ENCODE measurements around the gene ACADL.
A peak's percentile ranks its signal among the peaks of the same experiment; 100 is the strongest.
"Not testable (repeated sequence)": the region's sequence is repeated elsewhere in the genome, so short reads cannot be mapped to it uniquely, and the experiment has no call there.

Gene ACADL

GRCh38 chr2:210199854-210200253 lies 25.4 kb downstream of the ACADL start:
- DNase-seq, result no peak

GRCh38 chr2:210199186-210199765 lies 26.0 kb downstream of the ACADL start:
- DNase-seq, result peak; percentile 70

- DNase-seq, result no peak
Observed at GRCh38 chr2:210198326-210198725, 26.9 kb downstream of the ACADL start.

GRCh38 chr2:210197720-210198119 lies 27.5 kb downstream of the ACADL start:
- DNase-seq, result no peak

GRCh38 chr2:210195101-210195852 lies 30.0 kb downstream of the ACADL start:
- peak; percentile 81 for DNase-seq

- no peak for DNase-seq
Observed at GRCh38 chr2:210190345-210190744, 34.9 kb downstream of the ACADL start.

GRCh38 chr2:210189452-210190138 lies 35.7 kb downstream of the ACADL start:
- DNase-seq, result no peak

GRCh38 chr2:210188755-210189154 lies 36.5 kb downstream of the ACADL start:
- DNase-seq, result peak; percentile 25

GRCh38 chr2:210188190-210188589 lies 37.1 kb downstream of the ACADL start:
- no peak for DNase-seq

- DNase-seq, result not testable (repeated sequence)
Observed at GRCh38 chr2:210183936-210184335, 41.3 kb downstream of the ACADL start.

- DNase-seq, result not testable (repeated sequence)
Observed at GRCh38 chr2:210181606-210182088, 43.6 kb downstream of the ACADL start.

GRCh38 chr2:210181033-210181605 lies 44.1 kb downstream of the ACADL start:
- not testable (repeated sequence) for DNase-seq

- no peak for DNase-seq
Observed at GRCh38 chr2:210180477-210180876, 44.8 kb downstream of the ACADL start.

GRCh38 chr2:210179351-210179990 lies 45.8 kb downstream of the ACADL start:
- no peak for DNase-seq

GRCh38 chr2:210177769-210178168 lies 47.5 kb downstream of the ACADL start:
- DNase-seq, result no peak

GRCh38 chr2:210177115-210177514 lies 48.1 kb downstream of the ACADL start:
- DNase-seq, result not testable (repeated sequence)

- no peak for DNase-seq
Observed at GRCh38 chr2:210174086-210174485, 51.2 kb downstream of the ACADL start.

GRCh38 chr2:210172219-210172575 lies 53.0 kb downstream of the ACADL start:
- DNase-seq, result no peak

- DNase-seq, result peak; percentile 98
Observed at GRCh38 chr2:210171309-210172218, 53.7 kb downstream of the ACADL start, which contains the start of gene KANSL1L. Gene KANSL1L (minus strand): TSS chr2:210171409. CDS start chr2:210154582, 16,827 bp downstream.

GRCh38 chr2:210170446-210171303 lies 54.6 kb downstream of the ACADL start:
- peak; percentile 98 for DNase-seq

- no peak for DNase-seq
Observed at GRCh38 chr2:210170196-210170445, 55.1 kb downstream of the ACADL start.
